HCT116 (cell line): ENCODE measurements around the gene TTLL5. TPM values are rescaled to one million over a fixed set of nuclear protein-coding genes. Genes with fewer than 3 reads are reported as not detected.

ENCODE experiments used
- ATAC-seq: fragments of 200-7000 bp; cut with Tn5 transposase; 2 replicates; pipeline ENCODE4 v1.9.1; 2020; ENCODE audit warnings: mild to moderate bottlenecking, moderate library complexity
- BruUV-seq: library from RNA; stranded (reverse); fragments of 400-500 nt; replicated peaks from 2 replicates; lab custom pipeline; 2021; lab: Mats Ljungman, UMichigan
- CTCF ChIA-PET: fragments of 300-600 bp; sonication (Branson Sonifier 250); formaldehyde crosslinking; loops from one replicate; lab custom pipeline; 2021; ENCODE audit warnings: antibody characterized with exemption; lab: Charles Lee
- POLR2A ChIA-PET: fragments of 300-600, 350-600 bp; sonication (Branson Sonifier 250); formaldehyde crosslinking; loops from one replicate; lab custom pipeline; 2021; ENCODE audit warnings: antibody characterized with exemption; lab: Charles Lee
- RAD21 ChIA-PET, 2 experiments: fragments of 300-600 bp; sonication (Branson Sonifier 250); formaldehyde crosslinking; loops; one replicate each; lab custom pipeline; 2023; ENCODE audit warnings: low total read pairs in 2 of 2; ENCODE audit not compliant: uncharacterized antibody in 2 of 2, unreplicated experiment in 2 of 2, low non-redundant PET in 1 of 2; lab: Charles Lee
- DNase-seq: peaks from one replicate; pipeline ENCODE4 v3.0.0-alpha.2; 2010; ENCODE audit warnings: low read depth, low spot score
- H2AFZ ChIP-seq: fragments of 200-600 bp; shearing (Covaris generic), sonication (generic); 2 replicates; pipeline ENCODE4 v1.6.1; 2017; ENCODE audit warnings: low read depth, mixed run types, mixed read lengths, antibody characterized with exemption, low read length; ENCODE audit not compliant: poor library complexity, severe bottlenecking
- H3K27ac ChIP-seq: 2 replicates; pipeline ENCODE4 v1.5.1; 2012; ENCODE audit warnings: low read depth, low read length
- H3K27me3 ChIP-seq: fragments of 200-600 bp; sonication (generic); 2 replicates; pipeline ENCODE4 v1.6.1; 2016; ENCODE audit warnings: mixed run types, low read length, mixed read lengths; ENCODE audit not compliant: insufficient read depth
- H3K36me3 ChIP-seq, 2 experiments: fragments of 200-500 bp in 1 of 2; fragments of 200-600 bp in 1 of 2; sonication (Bioruptor generic) in 1 of 2; sonication (generic) in 1 of 2; 2 replicates each; pipeline versions ENCODE4 v1.5.1 to v1.6.1; 2014 to 2016; ENCODE audit warnings: low read length in 2 of 2, inconsistent platforms in 1 of 2, mixed read lengths in 1 of 2, mixed run types in 1 of 2; ENCODE audit not compliant: insufficient read depth in 2 of 2, control insufficient read depth in 1 of 2
- H3K4me1 ChIP-seq, 2 experiments: fragments of 200-600 bp in 1 of 2; sonication (generic) in 1 of 2; 2 replicates each; pipeline versions ENCODE4 v1.5.1 to v1.6.1; 2012 to 2017; ENCODE audit warnings: low read length in 2 of 2, inconsistent platforms in 1 of 2, mild to moderate bottlenecking in 1 of 2, mixed read lengths in 1 of 2, mixed run types in 1 of 2, moderate library complexity in 1 of 2; ENCODE audit not compliant: insufficient read depth in 2 of 2, control insufficient read depth in 1 of 2
- H3K4me2 ChIP-seq: fragments of 200-600 bp; sonication (generic); 2 replicates; pipeline ENCODE4 v1.6.1; 2017; ENCODE audit warnings: mixed run types, low read length, mixed read lengths
- H3K4me3 ChIP-seq, 2 experiments: fragments of 200-600 bp in 1 of 2; sonication (generic) in 1 of 2; replicated peaks in 1 of 2; 2 replicates each; pipeline ENCODE4 v1.5.1; 2011 to 2016; ENCODE audit warnings: low read length in 2 of 2, control low read depth in 1 of 2, low read depth in 1 of 2, mild to moderate bottlenecking in 1 of 2, mixed read lengths in 1 of 2, mixed run types in 1 of 2
- H3K79me2 ChIP-seq: fragments of 200-600 bp; sonication (generic); 2 replicates; pipeline ENCODE4 v1.6.1; 2017; ENCODE audit warnings: mild to moderate bottlenecking, mixed run types, low read length, moderate library complexity, mixed read lengths; ENCODE audit not compliant: insufficient read depth
- H3K9ac ChIP-seq: fragments of 200-600 bp; sonication (generic); 2 replicates; pipeline ENCODE4 v1.6.1; 2016; ENCODE audit warnings: low read length, mixed read lengths
- H3K9me2 ChIP-seq: fragments of 200-600 bp; sonication (generic), shearing (Covaris generic); 2 replicates; pipeline ENCODE4 v1.6.1; 2017; ENCODE audit warnings: mixed run types, mild to moderate bottlenecking, moderate library complexity; ENCODE audit not compliant: insufficient read depth
- H3K9me3 ChIP-seq, 2 experiments: fragments of 200-500 bp in 1 of 2; fragments of 200-600 bp in 1 of 2; sonication (Bioruptor generic) in 1 of 2; sonication (generic) in 1 of 2; 2 replicates each; pipeline ENCODE4 v1.6.1; 2014 to 2017; ENCODE audit warnings: low read length in 2 of 2, mixed read lengths in 2 of 2, inconsistent platforms in 1 of 2, low read depth in 1 of 2, mild to moderate bottlenecking in 1 of 2, mixed run types in 1 of 2, moderate library complexity in 1 of 2; ENCODE audit not compliant: control insufficient read depth in 1 of 2, insufficient read depth in 1 of 2
- H4K20me1 ChIP-seq: fragments of 200-600 bp; sonication (generic), shearing (Covaris generic); 2 replicates; pipeline ENCODE4 v1.6.1; 2017; ENCODE audit warnings: mixed run types, mild to moderate bottlenecking, moderate library complexity; ENCODE audit not compliant: insufficient read depth
- CBX3 ChIP-seq: IDR thresholded peaks from 2 replicates; pipeline ENCODE4 v1.6.1; 2012; ENCODE audit warnings: low read depth
- CEBPB ChIP-seq: IDR thresholded peaks from 2 replicates; pipeline ENCODE4 v1.6.1; 2012; ENCODE audit warnings: low read depth
- EZH2phosphoT487 ChIP-seq: fragments of 200-600 bp; IDR thresholded peaks from 2 replicates; pipeline ENCODE4 v1.6.1; 2018; ENCODE audit warnings: antibody characterized with exemption, borderline replicate concordance
- JUND ChIP-seq: IDR thresholded peaks from 2 replicates; pipeline ENCODE4 v1.6.1; 2012
- MAX ChIP-seq: IDR thresholded peaks from 2 replicates; pipeline ENCODE4 v1.6.1; 2012
- POLR2A ChIP-seq: IDR thresholded peaks from 2 replicates; pipeline ENCODE4 v1.7.0; 2011; ENCODE audit warnings: borderline replicate concordance; ENCODE audit not compliant: insufficient read depth, insufficient read length; ENCODE audit errors: extremely low read depth
- POLR2AphosphoS5 ChIP-seq: IDR thresholded peaks from 2 replicates; pipeline ENCODE4 v1.6.1; 2011; ENCODE audit warnings: mild to moderate bottlenecking, low read depth, low read length, moderate library complexity
- SP1 ChIP-seq: IDR thresholded peaks from 2 replicates; pipeline ENCODE4 v1.6.1; 2012; ENCODE audit warnings: low read depth
- SRF ChIP-seq: IDR thresholded peaks from 2 replicates; pipeline ENCODE4 v1.6.1; 2012; ENCODE audit warnings: low read depth
- TCF7L2 ChIP-seq: IDR thresholded peaks from 2 replicates; pipeline ENCODE4 v1.7.0; 2011; ENCODE audit warnings: borderline replicate concordance, inconsistent platforms; ENCODE audit not compliant: insufficient read depth, insufficient read length; ENCODE audit errors: extremely low read depth
- YY1 ChIP-seq: IDR thresholded peaks from 2 replicates; pipeline ENCODE4 v1.6.1; 2011; ENCODE audit warnings: low read length, low read depth, moderate library complexity, mild to moderate bottlenecking; ENCODE audit not compliant: insufficient replicate concordance; ENCODE audit errors: extremely low read depth
- ZBTB33 ChIP-seq: IDR thresholded peaks from 2 replicates; pipeline ENCODE4 v1.6.1; 2011; ENCODE audit warnings: mild to moderate bottlenecking, low read length, moderate library complexity; ENCODE audit not compliant: insufficient replicate concordance; ENCODE audit errors: extremely low read depth
- ZFX ChIP-seq: fragments of 450-650 bp; IDR thresholded peaks from 2 replicates; pipeline ENCODE4 v1.6.1; 2017
- intact Hi-C: fragments of 100-400 bp; cut with micrococcal nuclease; formaldehyde crosslinking; loops from 2 replicates; pipeline ENCODE4 v1.10.0; 2022
- total RNA-seq: library from RNA; stranded (reverse); gene quantifications from one replicate; pipeline ENCODE4 v1.2.1, GENCODE V29; 2021; ENCODE audit not compliant: unreplicated experiment
- TF ChIP-seq, protein P1 (sequence below): IDR thresholded peaks from 2 replicates; pipeline ENCODE4 v1.6.1; 2012; ENCODE audit warnings: low read depth
- TF ChIP-seq, protein P2 (sequence below): IDR thresholded peaks from 2 replicates; pipeline ENCODE4 v1.6.1; 2012

TTLL5 gene
- total RNA-seq, 1 experiment from 2014 or later = 26.2 TPM

- TF ChIP-seq, protein P1, sequence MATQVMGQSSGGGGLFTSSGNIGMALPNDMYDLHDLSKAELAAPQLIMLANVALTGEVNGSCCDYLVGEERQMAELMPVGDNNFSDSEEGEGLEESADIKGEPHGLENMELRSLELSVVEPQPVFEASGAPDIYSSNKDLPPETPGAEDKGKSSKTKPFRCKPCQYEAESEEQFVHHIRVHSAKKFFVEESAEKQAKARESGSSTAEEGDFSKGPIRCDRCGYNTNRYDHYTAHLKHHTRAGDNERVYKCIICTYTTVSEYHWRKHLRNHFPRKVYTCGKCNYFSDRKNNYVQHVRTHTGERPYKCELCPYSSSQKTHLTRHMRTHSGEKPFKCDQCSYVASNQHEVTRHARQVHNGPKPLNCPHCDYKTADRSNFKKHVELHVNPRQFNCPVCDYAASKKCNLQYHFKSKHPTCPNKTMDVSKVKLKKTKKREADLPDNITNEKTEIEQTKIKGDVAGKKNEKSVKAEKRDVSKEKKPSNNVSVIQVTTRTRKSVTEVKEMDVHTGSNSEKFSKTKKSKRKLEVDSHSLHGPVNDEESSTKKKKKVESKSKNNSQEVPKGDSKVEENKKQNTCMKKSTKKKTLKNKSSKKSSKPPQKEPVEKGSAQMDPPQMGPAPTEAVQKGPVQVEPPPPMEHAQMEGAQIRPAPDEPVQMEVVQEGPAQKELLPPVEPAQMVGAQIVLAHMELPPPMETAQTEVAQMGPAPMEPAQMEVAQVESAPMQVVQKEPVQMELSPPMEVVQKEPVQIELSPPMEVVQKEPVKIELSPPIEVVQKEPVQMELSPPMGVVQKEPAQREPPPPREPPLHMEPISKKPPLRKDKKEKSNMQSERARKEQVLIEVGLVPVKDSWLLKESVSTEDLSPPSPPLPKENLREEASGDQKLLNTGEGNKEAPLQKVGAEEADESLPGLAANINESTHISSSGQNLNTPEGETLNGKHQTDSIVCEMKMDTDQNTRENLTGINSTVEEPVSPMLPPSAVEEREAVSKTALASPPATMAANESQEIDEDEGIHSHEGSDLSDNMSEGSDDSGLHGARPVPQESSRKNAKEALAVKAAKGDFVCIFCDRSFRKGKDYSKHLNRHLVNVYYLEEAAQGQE = no peak
- no peak for TF ChIP-seq POLR2AphosphoS5
- TF ChIP-seq, protein P2, sequence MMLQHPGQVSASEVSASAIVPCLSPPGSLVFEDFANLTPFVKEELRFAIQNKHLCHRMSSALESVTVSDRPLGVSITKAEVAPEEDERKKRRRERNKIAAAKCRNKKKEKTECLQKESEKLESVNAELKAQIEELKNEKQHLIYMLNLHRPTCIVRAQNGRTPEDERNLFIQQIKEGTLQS = no peak
Observed at GRCh38 chr14:75757644-75758402, 96.8 kb downstream of the TTLL5 start (continued).

- H3K79me2 ChIP-seq = no peaks in the 10 kb centered on the region
- no peak for ATAC-seq
- no peaks in the 10 kb centered on the region for H3K4me1 ChIP-seq
- no peaks in the 10 kb centered on the region for H3K9me3 ChIP-seq
- DNase-seq = no peak
- no peaks in the 10 kb centered on the region for H4K20me1 ChIP-seq
- ChIA-PET RAD21 (no interaction called here), CTCF (no interaction called here), POLR2A (no interaction called here)
- intact Hi-C loops = no loop called here
- no peak overlapping the region for H3K4me3 ChIP-seq
- no TSS peak for BruUV-seq
- peaks cover 0 to 6% of the 10 kb centered on the region in 2 experiments; a peak in 1 of 4 replicates for H3K36me3 ChIP-seq
- H2AFZ ChIP-seq = no peak overlapping the region
- H3K9me2 ChIP-seq = no peaks in the 10 kb centered on the region
- no peak overlapping the region for H3K27ac ChIP-seq
- H3K9ac ChIP-seq = no peak overlapping the region
- H3K4me2 ChIP-seq = no peak overlapping the region
- H3K27me3 ChIP-seq = no peaks in the 10 kb centered on the region
- TF ChIP-seq EZH2phosphoT487 (no peak), ZFX (no peak), POLR2A (no peak), YY1 (no peak), SRF (no peak), MAX (no peak), ZBTB33 (no peak), TCF7L2 (no peak), SP1 (no peak), JUND (no peak), CEBPB (no peak), CBX3 (no peak)
- TF ChIP-seq, protein P1 = no peak
Observed at GRCh38 chr14:75764020-75764419, 103.0 kb downstream of the TTLL5 start.
